ENCODE results near the gene LRP4. TPM values are rescaled to one million over a fixed set of nuclear protein-coding genes. Genes with fewer than 3 reads are reported as not detected.
A peak's percentile ranks its signal among the peaks of the same experiment; 100 is the strongest.

LRP4 gene
- total and polyA plus RNA-seq, 8 donors: 1.3 to 27.0 (median 9.4) TPM

DNA sequence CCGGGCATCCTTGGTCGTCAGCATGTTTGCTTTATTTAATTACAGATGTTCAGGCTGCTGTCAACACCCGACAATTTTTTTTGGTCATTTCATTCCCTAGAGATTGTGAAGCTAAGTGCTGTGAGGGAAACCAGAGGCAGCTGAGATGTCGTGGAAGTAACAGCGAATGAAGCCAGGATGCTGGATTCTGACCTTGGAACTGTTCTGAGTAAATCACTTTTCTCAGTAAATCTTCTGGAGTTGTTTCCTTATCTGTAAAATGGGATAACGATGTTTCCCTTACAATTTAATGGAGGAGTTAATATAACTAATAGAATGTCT, 71.9 kb downstream of the LRP4 start:
- DNase-seq: no peak
- no peaks in the 10 kb centered on the region for H3K27me3 ChIP-seq
- H3K4me1 ChIP-seq: peaks cover 10 to 14% (median 10%) of the 10 kb centered on the region in 3 donors
- H3K36me3 ChIP-seq: no peaks in the 10 kb centered on the region
- no peak for FAIRE-seq
- intact Hi-C loops (cut with DNase I): no loop called here
- H3K4me3 ChIP-seq: peak overlapping the region; percentile 59 to 91 (median 78)
- ATAC-seq: peak in 3 of 4 donors; percentile 3 to 11 (median 4)
- no peak overlapping the region for H3K27ac ChIP-seq
- 1 to 3% methylated on average over 6 of the region's 6 CpGs for WGBS, 2 donors
- H3K9me3 ChIP-seq: no peaks in the 10 kb centered on the region
- TF ChIP-seq, protein P1, sequence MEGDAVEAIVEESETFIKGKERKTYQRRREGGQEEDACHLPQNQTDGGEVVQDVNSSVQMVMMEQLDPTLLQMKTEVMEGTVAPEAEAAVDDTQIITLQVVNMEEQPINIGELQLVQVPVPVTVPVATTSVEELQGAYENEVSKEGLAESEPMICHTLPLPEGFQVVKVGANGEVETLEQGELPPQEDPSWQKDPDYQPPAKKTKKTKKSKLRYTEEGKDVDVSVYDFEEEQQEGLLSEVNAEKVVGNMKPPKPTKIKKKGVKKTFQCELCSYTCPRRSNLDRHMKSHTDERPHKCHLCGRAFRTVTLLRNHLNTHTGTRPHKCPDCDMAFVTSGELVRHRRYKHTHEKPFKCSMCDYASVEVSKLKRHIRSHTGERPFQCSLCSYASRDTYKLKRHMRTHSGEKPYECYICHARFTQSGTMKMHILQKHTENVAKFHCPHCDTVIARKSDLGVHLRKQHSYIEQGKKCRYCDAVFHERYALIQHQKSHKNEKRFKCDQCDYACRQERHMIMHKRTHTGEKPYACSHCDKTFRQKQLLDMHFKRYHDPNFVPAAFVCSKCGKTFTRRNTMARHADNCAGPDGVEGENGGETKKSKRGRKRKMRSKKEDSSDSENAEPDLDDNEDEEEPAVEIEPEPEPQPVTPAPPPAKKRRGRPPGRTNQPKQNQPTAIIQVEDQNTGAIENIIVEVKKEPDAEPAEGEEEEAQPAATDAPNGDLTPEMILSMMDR (IDR thresholded peaks at IDR 0.05): no peak

- ATAC-seq (peak; percentile 98 to 99 (median 99)), FAIRE-seq (no peak), DNase-seq (peak; percentile 81 to 93 (median 88))
- Histone ChIP-seq H3K4me1 (peaks cover 10 to 14% (median 10%) of the 10 kb centered on the region in 3 donors), H3K4me3 (peak within 1 kb of the TSS; percentile 59 to 91 (median 78)), H3K27me3 (no peaks in the 10 kb centered on the region), H3K9me3 (no peaks in the 10 kb centered on the region), H3K36me3 (no peaks in the 10 kb centered on the region), H3K27ac (peak within 1 kb of the TSS; percentile 47 to 77 (median 64))
- WGBS, 2 donors: 0 to 1% methylated on average over 71 to 83 of the region's 83 CpGs
- intact Hi-C loops (cut with DNase I): no loop called here
- TF ChIP-seq, protein P1 (IDR thresholded peaks at IDR 0.05): no peak
Observed at GRCh38 chr11:46845740-46846509, 72.4 kb downstream of the LRP4 start, which contains the start of gene CKAP5. CKAP5 (minus strand) TSS chr11:46846280; CDS start chr11:46821231, 25,049 bp downstream.

- Histone ChIP-seq H3K4me1 (peaks cover 10 to 14% (median 10%) of the 10 kb centered on the region in 3 donors), H3K27me3 (no peaks in the 10 kb centered on the region), H3K27ac (peak overlapping the region; percentile 47 to 77 (median 64)), H3K9me3 (no peaks in the 10 kb centered on the region), H3K4me3 (peak overlapping the region; percentile 59 to 91 (median 78)), H3K36me3 (no peaks in the 10 kb centered on the region)
- 0% methylated on average over 12 of the region's 12 CpGs for WGBS, 2 donors
- DNase-seq: no peak
- intact Hi-C loops (cut with DNase I): no loop called here
- FAIRE-seq: no peak
- TF ChIP-seq, protein P1 (IDR thresholded peaks at IDR 0.05): no peak
- peak in 2 of 4 donors; percentile 11 to 21 for ATAC-seq
Observed at GRCh38 chr11:46845440-46845739, 73.0 kb downstream of the LRP4 start.

- ATAC-seq: no peak
- no peak for FAIRE-seq
- Histone ChIP-seq H3K9me3 (no peaks in the 10 kb centered on the region), H3K4me3 (no peak overlapping the region), H3K27me3 (no peaks in the 10 kb centered on the region), H3K36me3 (no peaks in the 10 kb centered on the region), H3K4me1 (peaks cover 5 to 15% (median 15%) of the 10 kb centered on the region in 3 donors), H3K27ac (no peak overlapping the region)
- no peak for DNase-seq
- intact Hi-C loops (cut with DNase I): no loop called here
- TF ChIP-seq, protein P1 (IDR thresholded peaks at IDR 0.05): no peak
Observed at GRCh38 chr11:46840116-46840515, 78.2 kb downstream of the LRP4 start.

- Histone ChIP-seq H3K27me3 (no peaks in the 10 kb centered on the region), H3K9me3 (no peaks in the 10 kb centered on the region), H3K27ac (no peak overlapping the region), H3K4me3 (no peak overlapping the region), H3K36me3 (no peaks in the 10 kb centered on the region), H3K4me1 (peaks cover 0 to 7% (median 6%) of the 10 kb centered on the region in 3 donors)
- no peak for FAIRE-seq
- intact Hi-C loops (cut with DNase I): no loop called here
- no peak for DNase-seq
- 89 to 92% methylated on average over 6 of the region's 6 CpGs for WGBS, 2 donors
- TF ChIP-seq, protein P1 (IDR thresholded peaks at IDR 0.05): no peak
- ATAC-seq: no peak
Observed at GRCh38 chr11:46838501-46838900, 79.8 kb downstream of the LRP4 start.
